ENCODE measurements around the gene ATE1. TPM values are rescaled to one million over a fixed set of nuclear protein-coding genes. Genes with fewer than 3 reads are reported as not detected.

The ATE1 gene
- total and polyA plus RNA-seq, 2 donors (not counting 1 experiment from before 2014, with no cell fraction given) = 19.3 to 28.1 TPM

DNA sequence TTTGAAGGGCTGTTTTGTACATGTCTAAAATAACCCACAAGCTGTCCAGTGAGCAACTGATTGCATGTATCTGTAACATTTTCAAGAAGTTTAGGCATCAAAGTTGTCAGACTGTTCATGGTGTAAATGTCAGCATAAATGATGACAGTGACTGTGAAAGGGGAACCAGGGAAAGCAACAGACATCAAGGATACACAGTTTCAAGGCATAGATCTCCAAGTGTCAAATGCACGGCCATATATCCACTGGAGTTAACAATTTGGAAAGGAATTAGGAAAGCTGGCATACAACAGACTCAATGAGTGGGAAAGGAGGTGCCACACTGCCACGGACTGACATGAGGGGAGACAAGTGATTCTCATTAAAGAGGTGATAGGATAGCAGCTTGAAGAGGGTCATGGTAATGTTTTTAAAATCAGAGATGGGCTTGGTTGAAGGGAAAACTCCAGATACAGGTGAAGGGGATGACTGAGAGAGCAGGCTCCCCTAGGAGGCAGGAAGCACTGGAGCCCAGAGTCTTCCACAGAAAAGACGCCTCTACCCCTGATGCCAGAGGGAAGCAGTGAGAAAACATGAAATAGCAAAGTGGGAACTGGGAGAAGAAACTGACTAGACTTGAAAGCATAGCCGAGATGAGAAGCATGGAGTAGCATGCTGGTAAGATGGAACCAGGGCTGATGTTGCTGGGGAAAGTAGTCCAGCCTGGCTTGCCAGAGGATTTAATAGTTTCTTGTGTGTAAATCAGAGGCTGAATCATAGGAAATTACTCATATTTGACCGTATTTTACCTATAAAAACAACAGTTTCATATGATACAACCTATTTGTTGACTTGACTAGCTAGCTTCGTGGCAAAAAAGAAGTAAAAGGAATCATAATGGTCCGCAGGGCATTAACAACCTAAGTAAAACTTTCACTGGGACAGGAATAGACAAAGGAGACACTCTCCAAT lies 28.6 kb upstream of the ATE1 start:
- H3K9me3 ChIP-seq (ENCODE audit: control insufficient read depth, insufficient read depth, low read depth, low read length) = no peaks in the 10 kb centered on the region
- no peaks in the 10 kb centered on the region for H3K27me3 ChIP-seq (ENCODE audit: control insufficient read depth, insufficient read depth, low read length)
- TF ChIP-seq, protein P1, sequence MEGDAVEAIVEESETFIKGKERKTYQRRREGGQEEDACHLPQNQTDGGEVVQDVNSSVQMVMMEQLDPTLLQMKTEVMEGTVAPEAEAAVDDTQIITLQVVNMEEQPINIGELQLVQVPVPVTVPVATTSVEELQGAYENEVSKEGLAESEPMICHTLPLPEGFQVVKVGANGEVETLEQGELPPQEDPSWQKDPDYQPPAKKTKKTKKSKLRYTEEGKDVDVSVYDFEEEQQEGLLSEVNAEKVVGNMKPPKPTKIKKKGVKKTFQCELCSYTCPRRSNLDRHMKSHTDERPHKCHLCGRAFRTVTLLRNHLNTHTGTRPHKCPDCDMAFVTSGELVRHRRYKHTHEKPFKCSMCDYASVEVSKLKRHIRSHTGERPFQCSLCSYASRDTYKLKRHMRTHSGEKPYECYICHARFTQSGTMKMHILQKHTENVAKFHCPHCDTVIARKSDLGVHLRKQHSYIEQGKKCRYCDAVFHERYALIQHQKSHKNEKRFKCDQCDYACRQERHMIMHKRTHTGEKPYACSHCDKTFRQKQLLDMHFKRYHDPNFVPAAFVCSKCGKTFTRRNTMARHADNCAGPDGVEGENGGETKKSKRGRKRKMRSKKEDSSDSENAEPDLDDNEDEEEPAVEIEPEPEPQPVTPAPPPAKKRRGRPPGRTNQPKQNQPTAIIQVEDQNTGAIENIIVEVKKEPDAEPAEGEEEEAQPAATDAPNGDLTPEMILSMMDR (conservative IDR thresholded peaks at IDR 0.05 in 1 of 2, IDR thresholded peaks at IDR 0.05 in 1 of 2; ENCODE audit: low read depth in 1 of 2, low read length in 2 of 2) = no peak
- TF ChIP-seq EZH2 (IDR thresholded peaks at IDR 0.05; ENCODE audit: low read length, missing control alignments) = no peak
- peaks cover 3% of the 10 kb centered on the region for H3K4me1 ChIP-seq (ENCODE audit: control insufficient read depth, extremely low read depth, insufficient read depth, low read length)
- H3K4me2 ChIP-seq (ENCODE audit: extremely low read depth, insufficient read depth, low read length) = no peak overlapping the region
- no peaks in the 10 kb centered on the region for H3K79me2 ChIP-seq (ENCODE audit: control insufficient read depth, insufficient read depth, low read length)
- H3K27ac ChIP-seq (ENCODE audit: insufficient read depth, low read length) = no peak overlapping the region
- H3K9ac ChIP-seq (ENCODE audit: insufficient read depth, low read length) = no peak overlapping the region
- no peaks in the 10 kb centered on the region for H4K20me1 ChIP-seq (ENCODE audit: control insufficient read depth, extremely low read depth, insufficient read depth, low read length)
- no peak overlapping the region for H3K4me3 ChIP-seq (replicated peaks in 1 of 4; ENCODE audit: control extremely low read depth in 1 of 4, insufficient read depth in 1 of 4, low read depth in 3 of 4, low read length in 4 of 4)
- no peak overlapping the region for H2AFZ ChIP-seq (ENCODE audit: low read length)
- peak; percentile 15 to 59 for DNase-seq (ENCODE audit: low read depth in 2 of 2)
- no peaks in the 10 kb centered on the region for H3K36me3 ChIP-seq (ENCODE audit: control insufficient read depth, insufficient read depth, low read length)

DNA sequence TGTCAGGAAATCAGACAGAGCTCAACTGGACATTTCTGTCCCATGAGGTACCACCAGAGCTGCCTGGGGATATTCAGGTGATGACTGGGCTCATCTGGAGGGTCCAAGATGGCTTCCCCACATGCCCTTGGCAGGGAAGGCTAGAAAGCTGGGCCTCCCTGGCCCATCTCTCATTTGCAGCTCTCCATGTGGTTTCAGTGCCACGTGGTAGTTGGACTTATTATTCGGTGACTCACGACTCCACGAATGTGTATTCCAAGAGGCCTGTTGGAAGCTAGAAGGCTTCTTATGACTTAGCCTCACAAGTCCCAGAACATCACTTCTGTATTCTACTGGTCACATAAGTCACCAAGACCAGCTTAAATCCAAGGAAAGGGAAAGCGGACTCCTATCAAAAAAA lies 24.4 kb upstream of the ATE1 start:
- Histone ChIP-seq H4K20me1 (ENCODE audit: control insufficient read depth, extremely low read depth, insufficient read depth, low read length) (no peaks in the 10 kb centered on the region), H3K27ac (ENCODE audit: insufficient read depth, low read length) (no peak overlapping the region), H3K9ac (ENCODE audit: insufficient read depth, low read length) (no peak overlapping the region), H3K4me3 (replicated peaks in 1 of 4; ENCODE audit: control extremely low read depth in 1 of 4, insufficient read depth in 1 of 4, low read depth in 3 of 4, low read length in 4 of 4) (no peak overlapping the region), H3K36me3 (ENCODE audit: control insufficient read depth, insufficient read depth, low read length) (no peaks in the 10 kb centered on the region), H3K9me3 (ENCODE audit: control insufficient read depth, insufficient read depth, low read depth, low read length) (no peaks in the 10 kb centered on the region), H3K27me3 (ENCODE audit: control insufficient read depth, insufficient read depth, low read length) (no peaks in the 10 kb centered on the region), H3K4me2 (ENCODE audit: extremely low read depth, insufficient read depth, low read length) (no peak overlapping the region), H3K4me1 (ENCODE audit: control insufficient read depth, extremely low read depth, insufficient read depth, low read length) (peaks cover 3% of the 10 kb centered on the region), H2AFZ (ENCODE audit: low read length) (no peak overlapping the region), H3K79me2 (ENCODE audit: control insufficient read depth, insufficient read depth, low read length) (no peaks in the 10 kb centered on the region)
- DNase-seq (ENCODE audit: low read depth in 2 of 2) = peak; percentile 9 to 84
- TF ChIP-seq, protein P1 (conservative IDR thresholded peaks at IDR 0.05 in 1 of 2, IDR thresholded peaks at IDR 0.05 in 1 of 2; ENCODE audit: low read depth in 1 of 2, low read length in 2 of 2) = no peak
- no peak for TF ChIP-seq EZH2 (IDR thresholded peaks at IDR 0.05; ENCODE audit: low read length, missing control alignments)

DNA sequence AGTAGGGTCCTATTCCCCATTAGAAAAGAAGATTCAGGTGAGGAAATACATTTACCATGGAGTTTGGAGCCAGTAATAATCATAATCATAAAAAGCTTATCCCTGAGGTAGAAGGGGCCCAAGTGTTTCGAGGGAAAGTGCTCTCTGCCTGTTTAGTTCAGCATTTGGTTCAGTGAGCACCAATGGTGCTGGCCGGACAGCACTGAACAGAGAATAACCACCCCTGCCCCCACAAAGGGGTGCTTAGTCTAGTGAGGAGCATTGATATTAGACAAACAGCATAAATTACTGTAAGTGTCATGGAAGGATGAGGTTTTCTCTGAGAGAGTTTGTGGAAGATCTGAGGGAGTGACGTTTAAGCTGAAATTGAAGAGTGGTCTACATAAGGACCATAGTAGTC lies 21.6 kb upstream of the ATE1 start:
- H3K4me1 ChIP-seq (ENCODE audit: control insufficient read depth, extremely low read depth, insufficient read depth, low read length) = no peaks in the 10 kb centered on the region
- no peak overlapping the region for H3K27ac ChIP-seq (ENCODE audit: insufficient read depth, low read length)
- H2AFZ ChIP-seq (ENCODE audit: low read length) = no peak overlapping the region
- no peak overlapping the region for H3K4me3 ChIP-seq (replicated peaks in 1 of 4; ENCODE audit: control extremely low read depth in 1 of 4, insufficient read depth in 1 of 4, low read depth in 3 of 4, low read length in 4 of 4)
- no peaks in the 10 kb centered on the region for H4K20me1 ChIP-seq (ENCODE audit: control insufficient read depth, extremely low read depth, insufficient read depth, low read length)
- no peak overlapping the region for H3K9ac ChIP-seq (ENCODE audit: insufficient read depth, low read length)
- TF ChIP-seq, protein P1 (conservative IDR thresholded peaks at IDR 0.05 in 1 of 2, IDR thresholded peaks at IDR 0.05 in 1 of 2; ENCODE audit: low read depth in 1 of 2, low read length in 2 of 2) = no peak
- TF ChIP-seq EZH2 (IDR thresholded peaks at IDR 0.05; ENCODE audit: low read length, missing control alignments) = no peak
- H3K27me3 ChIP-seq (ENCODE audit: control insufficient read depth, insufficient read depth, low read length) = no peaks in the 10 kb centered on the region
- no peaks in the 10 kb centered on the region for H3K79me2 ChIP-seq (ENCODE audit: control insufficient read depth, insufficient read depth, low read length)
- H3K36me3 ChIP-seq (ENCODE audit: control insufficient read depth, insufficient read depth, low read length) = no peaks in the 10 kb centered on the region
- DNase-seq (ENCODE audit: low read depth in 2 of 2) = no peak
- no peak overlapping the region for H3K4me2 ChIP-seq (ENCODE audit: extremely low read depth, insufficient read depth, low read length)
- H3K9me3 ChIP-seq (ENCODE audit: control insufficient read depth, insufficient read depth, low read depth, low read length) = no peaks in the 10 kb centered on the region

Measured in fibroblast of lung (primary cell).